ES-I3 (cell line): ENCODE measurements around the gene TP63.

Source experiments
- H3K36me3 ChIP-seq: 2 replicates; pipeline ENCODE4 v1.6.1; 2013; ENCODE audit warnings: mild to moderate bottlenecking, low read length, control low read depth, moderate library complexity; ENCODE audit not compliant: insufficient read depth
- H3K4me1 ChIP-seq: 2 replicates; pipeline ENCODE4 v1.6.1; 2013; ENCODE audit warnings: mild to moderate bottlenecking, control low read depth, low read length; ENCODE audit not compliant: insufficient read depth
- H3K9ac ChIP-seq: 2 replicates; pipeline ENCODE4 v1.6.1; 2013; ENCODE audit warnings: low read depth, mild to moderate bottlenecking, low read length, moderate library complexity
- H3K9me3 ChIP-seq: 2 replicates; pipeline ENCODE4 v1.6.1; 2013; ENCODE audit warnings: mild to moderate bottlenecking, low read length, moderate library complexity; ENCODE audit not compliant: control insufficient read depth, insufficient read depth

The TP63 gene

DNA sequence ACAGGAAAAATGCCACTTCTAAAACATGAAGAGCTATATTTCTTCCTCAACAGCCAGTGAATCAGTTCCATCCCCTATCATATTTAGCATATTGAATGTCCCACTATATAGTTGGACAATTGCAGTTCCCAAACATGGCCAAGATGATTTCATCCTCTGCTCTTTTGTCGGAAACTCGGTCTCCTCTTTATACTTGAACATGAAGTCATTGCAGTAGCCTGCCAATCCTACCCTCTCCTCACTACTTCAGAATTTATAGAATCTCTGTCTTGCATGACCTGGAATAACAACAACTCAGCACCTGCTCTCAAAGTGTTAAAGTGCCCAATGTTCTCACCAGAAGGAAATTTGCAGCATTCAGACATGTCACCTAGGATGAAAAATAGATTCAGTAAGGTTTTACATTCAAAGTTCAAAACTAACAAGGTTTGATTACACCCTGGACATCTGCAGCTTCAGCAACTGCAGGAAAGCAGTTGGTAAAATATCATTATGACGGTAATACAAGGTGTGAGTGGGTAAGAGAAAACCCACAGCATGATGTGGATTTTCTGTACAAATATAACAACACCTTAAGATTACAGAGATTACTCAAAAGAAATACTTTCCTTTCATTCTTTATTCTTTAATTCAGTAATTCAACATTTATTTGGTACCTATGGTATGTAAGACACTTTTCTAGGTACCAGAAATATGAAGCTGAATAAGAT, 52.5 kb downstream of the TP63 start:
- no peaks in the 10 kb centered on the region for H3K9me3 ChIP-seq
- H3K4me1 ChIP-seq = no peaks in the 10 kb centered on the region
- no peaks in the 10 kb centered on the region for H3K36me3 ChIP-seq
- no peak overlapping the region for H3K9ac ChIP-seq

DNA sequence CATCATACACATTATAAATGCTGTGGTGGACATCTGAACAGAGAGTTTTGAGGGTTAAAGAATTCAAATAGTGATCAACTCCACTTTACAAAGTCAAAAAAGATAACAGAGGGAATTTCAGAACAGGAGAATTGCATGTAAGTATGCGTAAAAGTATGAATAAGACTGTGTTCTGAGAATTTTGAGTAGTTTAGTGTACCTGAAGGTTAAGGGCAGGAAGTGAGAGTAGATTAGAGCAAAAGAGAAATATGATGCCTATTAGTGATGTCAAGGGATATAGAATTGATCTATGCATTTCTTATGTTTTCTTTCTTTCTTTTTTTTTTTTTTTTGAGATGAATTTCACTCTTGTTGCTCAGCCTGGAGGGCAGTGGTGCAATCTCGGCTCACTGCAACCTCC, 53.1 kb downstream of the TP63 start:
- H3K36me3 ChIP-seq = no peaks in the 10 kb centered on the region
- H3K4me1 ChIP-seq = no peaks in the 10 kb centered on the region
- no peaks in the 10 kb centered on the region for H3K9me3 ChIP-seq
- no peak overlapping the region for H3K9ac ChIP-seq

DNA sequence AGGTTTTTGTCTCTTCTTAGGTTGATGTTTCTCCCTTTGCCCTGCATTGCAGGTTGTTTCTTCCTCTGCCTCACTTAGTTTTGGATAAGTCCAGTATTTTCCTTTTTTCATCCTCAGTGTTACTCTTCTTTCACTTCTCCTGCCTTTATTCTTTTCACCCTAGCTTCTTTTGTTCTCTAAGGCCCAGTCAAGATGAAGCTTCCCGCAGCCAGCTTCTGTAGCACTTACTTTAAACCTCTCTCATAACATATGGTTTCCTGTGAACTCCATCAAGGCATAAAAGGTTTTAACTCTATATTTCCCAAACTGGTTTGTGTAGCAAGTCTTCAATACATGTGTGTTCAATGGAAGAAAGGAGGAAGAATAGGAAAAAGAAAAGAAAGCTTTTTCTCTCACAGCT, 54.1 kb downstream of the TP63 start:
- Histone ChIP-seq H3K9ac (no peak overlapping the region), H3K4me1 (no peaks in the 10 kb centered on the region), H3K36me3 (no peaks in the 10 kb centered on the region), H3K9me3 (no peaks in the 10 kb centered on the region)

DNA sequence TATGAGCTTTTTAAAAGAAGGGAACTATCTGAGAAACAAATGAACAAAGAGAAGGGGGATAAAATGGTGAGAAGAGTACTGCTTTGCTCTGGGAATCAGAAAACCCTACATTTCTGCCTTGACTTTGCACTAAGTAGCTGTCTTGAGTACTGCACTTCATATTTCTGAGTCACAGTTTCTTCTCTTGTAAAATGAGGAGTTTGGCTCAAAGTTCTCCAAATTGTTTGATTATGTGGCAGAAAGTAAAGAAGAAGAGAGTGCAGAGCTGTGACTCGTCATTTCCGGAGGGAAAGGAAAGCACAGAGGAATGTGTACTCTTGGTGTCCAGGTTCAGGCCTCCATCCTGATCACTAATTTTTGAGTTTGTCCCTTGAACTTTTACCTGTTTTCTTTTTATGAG, 54.7 kb downstream of the TP63 start:
- Histone ChIP-seq H3K4me1 (no peaks in the 10 kb centered on the region), H3K9ac (no peak overlapping the region), H3K9me3 (no peaks in the 10 kb centered on the region), H3K36me3 (no peaks in the 10 kb centered on the region)

DNA sequence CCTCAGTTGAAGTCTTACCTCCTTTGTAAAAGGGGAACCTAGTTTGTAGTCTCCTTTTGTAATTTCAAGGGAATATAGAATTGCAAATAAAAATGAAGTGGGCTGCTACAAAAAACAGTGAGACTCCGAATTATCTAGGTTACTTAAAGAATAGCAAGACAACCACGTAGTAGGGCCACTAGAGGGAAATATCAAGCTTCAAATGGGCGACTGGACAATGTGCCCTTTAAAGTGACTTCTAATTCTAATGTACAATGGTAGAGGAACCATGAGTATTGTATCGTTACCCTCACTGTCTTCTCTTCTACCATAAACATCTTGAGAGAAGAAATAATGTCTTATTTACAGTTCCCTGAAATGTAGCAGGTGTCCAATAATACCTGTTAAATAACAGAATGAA, 56.3 kb downstream of the TP63 start:
- H3K36me3 ChIP-seq = no peaks in the 10 kb centered on the region
- no peaks in the 10 kb centered on the region for H3K4me1 ChIP-seq
- no peaks in the 10 kb centered on the region for H3K9me3 ChIP-seq
- no peak overlapping the region for H3K9ac ChIP-seq

DNA sequence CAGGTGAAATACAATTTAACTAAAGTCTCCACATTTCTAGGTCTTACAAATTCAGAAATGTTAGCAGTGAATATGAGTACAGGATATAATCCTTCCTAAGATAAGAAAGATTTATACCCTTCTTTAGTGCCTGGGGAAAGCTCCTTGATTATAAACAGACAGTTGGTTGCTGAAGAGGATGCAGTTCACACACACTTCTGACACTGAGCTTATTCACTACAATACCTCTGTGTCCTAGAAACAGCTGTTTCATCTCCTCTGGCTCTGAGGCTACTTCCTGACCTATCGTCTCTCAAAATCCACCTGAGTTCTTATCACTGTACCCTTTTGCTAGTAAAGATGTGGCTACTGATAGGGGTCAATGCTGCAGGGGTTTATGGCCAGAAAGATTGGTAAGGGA, 57.1 kb downstream of the TP63 start:
- H3K36me3 ChIP-seq = no peaks in the 10 kb centered on the region
- H3K9me3 ChIP-seq = no peaks in the 10 kb centered on the region
- H3K4me1 ChIP-seq = no peaks in the 10 kb centered on the region
- H3K9ac ChIP-seq = no peak overlapping the region

DNA sequence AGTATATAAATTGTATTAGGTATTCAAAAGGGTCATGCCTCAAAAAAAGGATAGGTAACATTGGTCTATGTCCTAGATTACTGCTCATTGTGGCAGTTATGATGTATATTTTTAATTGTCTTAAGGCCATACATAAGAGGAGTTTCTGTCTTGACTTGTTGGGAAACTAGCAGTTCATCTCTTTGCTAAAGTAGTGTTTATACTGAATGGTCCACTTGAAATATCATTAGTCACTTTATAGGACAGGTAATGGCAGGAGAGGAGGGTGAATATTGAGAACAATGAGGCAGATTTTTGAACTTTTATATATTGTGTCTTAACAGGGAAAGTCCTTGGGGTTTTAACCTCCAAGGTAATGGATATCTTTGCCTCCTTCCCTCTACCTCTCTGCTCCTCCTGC, 58.4 kb downstream of the TP63 start:
- no peak overlapping the region for H3K9ac ChIP-seq
- H3K4me1 ChIP-seq = no peaks in the 10 kb centered on the region
- H3K36me3 ChIP-seq = no peaks in the 10 kb centered on the region
- H3K9me3 ChIP-seq = no peaks in the 10 kb centered on the region

DNA sequence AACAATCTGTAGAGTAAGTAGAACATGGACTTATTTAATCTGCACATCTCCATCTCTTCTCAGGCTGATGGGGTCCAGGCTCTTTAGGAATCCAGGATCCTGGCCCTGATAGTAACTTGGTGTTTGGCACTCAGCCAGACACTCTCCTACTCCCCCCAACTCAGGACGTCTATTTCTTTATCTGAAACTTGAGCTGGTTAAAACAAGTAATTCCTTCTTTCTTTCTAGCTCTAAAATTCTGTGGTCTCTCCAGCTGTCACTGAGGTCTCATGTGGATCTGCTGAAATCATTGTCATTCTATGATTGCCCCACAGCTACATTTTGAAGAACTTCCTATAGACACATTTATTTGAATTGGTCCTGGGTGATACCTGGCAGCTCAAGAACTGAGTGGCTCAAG, 59.0 kb downstream of the TP63 start:
- no peaks in the 10 kb centered on the region for H3K9me3 ChIP-seq
- H3K9ac ChIP-seq = no peak overlapping the region
- H3K4me1 ChIP-seq = no peaks in the 10 kb centered on the region
- no peaks in the 10 kb centered on the region for H3K36me3 ChIP-seq

DNA sequence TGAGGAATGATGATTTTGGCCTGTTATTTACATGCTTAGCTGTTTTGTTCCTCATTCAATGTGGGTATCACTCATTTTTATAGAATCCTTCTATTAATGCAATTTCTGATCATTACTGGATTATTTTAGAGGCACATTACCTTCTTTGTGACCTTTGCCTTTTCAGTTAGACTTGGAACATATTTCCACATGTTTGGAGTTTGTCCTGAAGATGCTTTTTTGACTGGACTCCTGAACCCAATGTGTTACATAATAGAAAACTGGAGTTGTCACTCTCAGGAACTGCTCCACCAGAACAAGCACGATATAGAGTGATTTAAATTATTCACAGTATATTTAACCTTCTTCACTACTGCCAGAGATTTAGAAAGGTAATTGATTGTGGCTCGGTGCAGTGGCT, 59.5 kb downstream of the TP63 start:
- no peaks in the 10 kb centered on the region for H3K9me3 ChIP-seq
- H3K36me3 ChIP-seq = no peaks in the 10 kb centered on the region
- no peak overlapping the region for H3K9ac ChIP-seq
- no peaks in the 10 kb centered on the region for H3K4me1 ChIP-seq

DNA sequence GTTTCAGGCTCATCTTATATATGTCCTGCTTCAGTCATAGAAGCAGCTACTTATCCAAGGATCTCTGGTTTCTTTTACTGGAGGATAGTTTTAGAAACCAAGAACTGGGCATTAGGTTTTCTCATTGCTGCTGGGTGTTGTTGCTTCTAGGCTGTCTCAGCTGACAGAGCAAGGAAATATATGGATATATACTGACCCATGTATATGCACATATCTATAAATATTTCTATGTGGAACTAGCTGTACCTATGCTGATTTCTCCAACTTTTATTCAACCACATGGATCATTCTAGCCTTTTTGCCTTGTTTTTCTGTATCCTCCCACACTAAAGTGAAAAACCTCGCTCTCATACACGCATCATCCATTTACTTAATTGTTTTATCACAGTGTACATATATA, 64.2 kb downstream of the TP63 start:
- Histone ChIP-seq H3K4me1 (no peaks in the 10 kb centered on the region), H3K9me3 (no peaks in the 10 kb centered on the region)

DNA sequence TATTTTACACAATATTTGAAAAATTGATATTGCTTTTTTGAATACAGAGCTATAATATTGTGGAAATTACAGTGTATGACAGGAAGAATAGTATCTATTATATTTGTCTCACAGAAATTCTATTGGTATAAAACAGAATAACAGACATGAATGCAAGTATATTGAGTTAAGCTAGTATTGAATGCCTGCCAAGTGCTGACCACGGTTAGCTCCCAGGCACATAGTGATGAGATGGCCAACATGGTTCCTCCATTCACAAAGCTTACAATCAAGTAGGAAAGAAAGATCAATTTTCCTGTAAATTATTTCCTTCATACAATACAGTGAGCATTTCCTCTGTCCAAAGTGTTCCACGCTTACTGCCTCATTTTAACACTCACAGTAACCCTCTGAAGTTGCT, 67.6 kb downstream of the TP63 start:
- H3K9me3 ChIP-seq = no peaks in the 10 kb centered on the region
- no peak overlapping the region for H3K9ac ChIP-seq
- H3K4me1 ChIP-seq = peaks cover 4% of the 10 kb centered on the region; the same call in 1 of the 2 replicates
- H3K36me3 ChIP-seq = no peaks in the 10 kb centered on the region

More for the DNA sequence above, 64.2 kb downstream of the TP63 start:
- Histone ChIP-seq H3K36me3 (no peaks in the 10 kb centered on the region), H3K9ac (no peak overlapping the region)

DNA sequence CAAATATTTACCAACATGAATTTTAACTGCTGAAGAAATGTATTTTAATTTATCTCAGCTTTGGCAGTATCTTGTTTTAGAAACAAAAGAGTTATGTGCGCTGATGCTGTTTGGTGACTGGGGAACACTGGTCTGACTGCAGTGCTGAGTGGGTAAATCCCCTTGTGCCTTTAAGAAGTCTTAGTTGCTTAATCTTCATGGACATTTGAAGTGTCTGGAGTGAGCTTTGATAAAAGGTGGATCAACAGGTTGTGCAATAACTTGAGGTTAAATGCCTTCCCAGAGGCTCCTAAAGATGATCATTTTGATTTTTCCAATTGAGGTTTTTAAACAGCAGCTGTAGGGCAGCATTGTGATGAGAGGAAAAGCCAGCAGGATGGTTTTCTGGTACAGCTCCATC, 68.7 kb downstream of the TP63 start:
- H3K36me3 ChIP-seq = no peaks in the 10 kb centered on the region
- no peaks in the 10 kb centered on the region for H3K9me3 ChIP-seq
- peaks cover 4% of the 10 kb centered on the region; the same call in 1 of the 2 replicates for H3K4me1 ChIP-seq
- H3K9ac ChIP-seq = no peak overlapping the region

DNA sequence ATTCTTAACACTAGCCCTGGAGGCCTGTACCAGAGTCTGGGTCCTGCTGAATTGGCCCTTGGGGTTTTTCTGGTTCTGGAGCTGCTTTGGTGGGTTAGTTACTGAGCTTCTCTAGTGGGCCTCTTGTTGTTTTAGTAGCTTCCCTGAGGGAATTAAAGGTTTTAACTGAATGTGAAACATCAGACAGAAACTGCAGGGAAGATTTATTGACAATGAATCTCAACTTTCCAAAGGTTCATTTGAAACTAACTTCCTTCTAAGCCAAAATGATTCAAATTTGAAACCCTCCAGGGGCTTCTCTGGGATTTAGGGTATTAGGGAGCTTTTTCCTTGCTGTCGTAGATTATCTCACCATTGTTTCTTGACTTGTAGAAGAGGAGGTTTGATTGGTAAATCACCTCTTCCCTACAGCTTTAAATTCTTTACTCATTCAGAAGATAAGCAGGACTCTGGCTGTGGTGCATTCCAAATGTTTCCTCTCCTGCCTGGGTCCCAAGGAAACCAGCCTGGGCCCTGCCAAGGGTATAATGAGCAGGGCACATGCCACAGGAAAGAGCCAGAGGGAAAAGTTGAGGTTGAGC, 71.0 kb downstream of the TP63 start:
- Histone ChIP-seq H3K36me3 (no peaks in the 10 kb centered on the region), H3K9me3 (no peaks in the 10 kb centered on the region), H3K9ac (no peak overlapping the region; the same call in 1 of the 2 replicates), H3K4me1 (peaks cover 4% of the 10 kb centered on the region; the same call in 1 of the 2 replicates)

DNA sequence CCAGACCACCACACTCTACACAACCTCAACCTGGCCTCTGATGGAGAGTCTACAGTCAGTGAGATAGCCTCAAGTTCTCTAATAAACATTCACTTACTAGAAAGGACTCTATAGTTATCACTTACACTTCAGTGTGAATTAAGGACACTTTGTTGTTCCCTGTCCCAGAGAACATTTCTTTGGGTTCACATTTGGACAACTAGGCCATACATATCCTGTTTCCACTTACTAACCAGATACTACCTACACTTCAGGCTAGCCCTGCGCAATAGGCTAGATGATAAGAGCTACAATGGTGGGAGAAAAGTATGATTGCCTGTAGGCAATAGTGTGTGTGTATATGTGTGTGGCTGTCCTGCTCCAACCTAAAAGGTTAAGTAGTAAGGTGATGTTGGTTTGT, 72.7 kb downstream of the TP63 start:
- peaks cover 4% of the 10 kb centered on the region; the same call in 1 of the 2 replicates for H3K4me1 ChIP-seq
- no peak overlapping the region for H3K9ac ChIP-seq
- no peaks in the 10 kb centered on the region for H3K36me3 ChIP-seq
- no peaks in the 10 kb centered on the region for H3K9me3 ChIP-seq

DNA sequence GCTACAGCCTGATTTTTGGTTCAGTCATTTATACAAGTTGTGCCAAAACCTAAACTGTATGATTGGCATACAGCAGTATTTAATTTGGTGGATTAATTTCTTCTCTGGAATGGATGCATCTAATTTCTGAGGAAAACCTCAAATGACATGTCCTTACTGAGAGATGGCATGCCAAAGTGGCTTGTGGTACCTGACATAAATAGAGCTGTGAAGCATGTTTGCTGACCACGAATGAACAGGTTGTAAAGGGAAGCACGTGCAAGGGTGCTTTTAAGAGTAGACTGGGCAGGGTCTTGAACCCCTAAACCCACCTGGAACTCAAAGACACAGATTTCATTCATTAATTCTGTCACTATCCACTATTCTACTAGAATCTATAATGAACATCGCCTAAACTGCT, 77.2 kb downstream of the TP63 start:
- Histone ChIP-seq H3K4me1 (peaks cover 13% of the 10 kb centered on the region; the same call in 1 of the 2 replicates), H3K36me3 (no peaks in the 10 kb centered on the region), H3K9me3 (no peaks in the 10 kb centered on the region), H3K9ac (no peak overlapping the region)
